HG03520 (cell line): ENCODE results near the gene PARN.

ENCODE experiments used
- ATAC-seq: cut with Tn5 transposase; IDR thresholded peaks from one replicate; pipeline ENCODE4 v1.9.1; 2021; ENCODE audit warnings: mild to moderate bottlenecking, moderate library complexity; ENCODE audit not compliant: unreplicated experiment

PARN gene

GRCh38 chr16:14501331-14502255, 128.5 kb downstream of the PARN start:
- no peak for ATAC-seq

GRCh38 chr16:14500791-14501190, 129.3 kb downstream of the PARN start:
- no peak for ATAC-seq

- ATAC-seq: no peak
Measured at GRCh38 chr16:14499110-14499509, 130.9 kb downstream of the PARN start.

GRCh38 chr16:14497245-14498082, 132.6 kb downstream of the PARN start:
- no peak for ATAC-seq

- no peak for ATAC-seq
Measured at GRCh38 chr16:14496786-14497185, 133.3 kb downstream of the PARN start.

- no peak for ATAC-seq
Measured at GRCh38 chr16:14496047-14496770, 133.9 kb downstream of the PARN start.

- ATAC-seq: no peak
Measured at GRCh38 chr16:14495213-14496046, 134.6 kb downstream of the PARN start.

GRCh38 chr16:14494396-14494966, 135.6 kb downstream of the PARN start:
- ATAC-seq: no peak

- no peak for ATAC-seq
Measured at GRCh38 chr16:14493791-14494190, 136.3 kb downstream of the PARN start.

- ATAC-seq: no peak
Measured at GRCh38 chr16:14492614-14493013, 137.4 kb downstream of the PARN start.

- no peak for ATAC-seq
Measured at GRCh38 chr16:14491861-14492529, 138.1 kb downstream of the PARN start.

GRCh38 chr16:14490235-14490634, 139.8 kb downstream of the PARN start:
- ATAC-seq: no peak

GRCh38 chr16:14489460-14489859, 140.6 kb downstream of the PARN start:
- ATAC-seq: no peak

- ATAC-seq: no peak
Measured at GRCh38 chr16:14487579-14487978, 142.5 kb downstream of the PARN start.

GRCh38 chr16:14486520-14487303, 143.3 kb downstream of the PARN start:
- no peak for ATAC-seq

- no peak for ATAC-seq
Measured at GRCh38 chr16:14485811-14486519, 144.1 kb downstream of the PARN start.

- no peak for ATAC-seq
Measured at GRCh38 chr16:14485121-14485551, 144.9 kb downstream of the PARN start.

GRCh38 chr16:14483819-14484385, 146.2 kb downstream of the PARN start:
- no peak for ATAC-seq
